IMR-90 (cell line): ENCODE results near the gene PCSK2. TPM values are rescaled to one million over a fixed set of nuclear protein-coding genes. Genes with fewer than 3 reads are reported as not detected.
A peak's percentile ranks its signal among the peaks of the same experiment; 100 is the strongest.

Experiments
- ATAC-seq: fragments of 200-7000 bp; cut with Tn5 transposase; 2 replicates; pipeline ENCODE4 v1.9.1; 2020; ENCODE audit warnings: low read depth, mild to moderate bottlenecking, moderate library complexity
- BruUV-seq: library from RNA; stranded (reverse); fragments of 400-500 nt; replicated peaks from 2 replicates; lab custom pipeline; 2021; lab: Mats Ljungman, UMichigan
- CTCF ChIA-PET: fragments of 300-600 bp; formaldehyde crosslinking; extraction: SDS; loops from one replicate; lab custom pipeline; 2021; ENCODE audit warnings: antibody characterized with exemption; lab: Yijun Ruan, JAX
- POLR2A ChIA-PET: fragments of 300-600 bp; sonication (Branson Sonifier 250); formaldehyde crosslinking; loops from one replicate; lab custom pipeline; 2022; ENCODE audit warnings: antibody characterized with exemption; ENCODE audit not compliant: unreplicated experiment; lab: Charles Lee
- DNase-seq: peaks from one replicate; pipeline ENCODE4 v3.0.0; 2013
- H2AFZ ChIP-seq: replicated peaks from 2 replicates; pipeline ENCODE3; 2013; ENCODE audit warnings: low read length, mild to moderate bottlenecking; ENCODE audit not compliant: poor library complexity
- H2AK5ac ChIP-seq: 2 replicates; pipeline ENCODE4 v1.6.1; 2013; ENCODE audit warnings: low read depth, low read length, inconsistent platforms
- H2AK9ac ChIP-seq: replicated peaks from 2 replicates; pipeline ENCODE3; 2013; ENCODE audit warnings: mild to moderate bottlenecking, low read depth, low read length, moderate library complexity; ENCODE audit not compliant: poor library complexity
- H2BK120ac ChIP-seq: 2 replicates; pipeline ENCODE4 v1.6.1; 2013; ENCODE audit warnings: low read depth, low read length, inconsistent platforms
- H2BK15ac ChIP-seq: 3 replicates; pipeline ENCODE4 v1.6.1; 2013; ENCODE audit warnings: low read depth, low read length, inconsistent platforms
- H2BK20ac ChIP-seq: 2 replicates; pipeline ENCODE4 v1.6.1; 2013; ENCODE audit warnings: low read depth, mild to moderate bottlenecking, inconsistent platforms, low read length, moderate library complexity
- H2BK5ac ChIP-seq: 2 replicates; pipeline ENCODE4 v1.6.1; 2013; ENCODE audit warnings: mild to moderate bottlenecking, low read depth, low read length, inconsistent platforms; ENCODE audit not compliant: poor library complexity, severe bottlenecking
- H3K14ac ChIP-seq: replicated peaks from 2 replicates; pipeline ENCODE4 v1.6.1; 2013; ENCODE audit warnings: low read depth, low read length, inconsistent platforms
- H3K18ac ChIP-seq: 2 replicates; pipeline ENCODE4 v1.6.1; 2013; ENCODE audit warnings: low read depth, low read length, control low read depth
- H3K23ac ChIP-seq: 2 replicates; pipeline ENCODE4 v1.6.1; 2013; ENCODE audit warnings: low read depth, low read length, inconsistent platforms
- H3K27ac ChIP-seq: 2 replicates; pipeline ENCODE4 v1.5.1; 2013; ENCODE audit warnings: mild to moderate bottlenecking, control low read depth, low read length; ENCODE audit not compliant: insufficient read depth
- H3K27me3 ChIP-seq: 2 replicates; pipeline ENCODE4 v1.6.1; 2013; ENCODE audit warnings: low read length; ENCODE audit not compliant: control insufficient read depth, insufficient read depth
- H3K36me3 ChIP-seq: 2 replicates; pipeline ENCODE4 v1.6.1; 2013; ENCODE audit warnings: low read length, mixed read lengths; ENCODE audit not compliant: control insufficient read depth, insufficient read depth
- H3K4ac ChIP-seq: 2 replicates; pipeline ENCODE4 v1.6.1; 2013; ENCODE audit warnings: low read depth, low read length, inconsistent platforms
- H3K4me1 ChIP-seq: 2 replicates; pipeline ENCODE4 v1.6.1; 2013; ENCODE audit warnings: low read length, mixed read lengths; ENCODE audit not compliant: control insufficient read depth, insufficient read depth
- H3K4me2 ChIP-seq: 2 replicates; pipeline ENCODE4 v1.6.1; 2013; ENCODE audit warnings: low read depth, mild to moderate bottlenecking, control low read depth, low read length, moderate library complexity
- H3K4me3 ChIP-seq: 2 replicates; pipeline ENCODE4 v1.5.1; 2013; ENCODE audit warnings: low read depth, mild to moderate bottlenecking, control low read depth, low read length, moderate library complexity; ENCODE audit not compliant: insufficient read depth
- H3K56ac ChIP-seq: 2 replicates; pipeline ENCODE4 v1.6.1; 2013; ENCODE audit warnings: low read length, inconsistent platforms; ENCODE audit not compliant: insufficient read depth; ENCODE audit errors: extremely low read depth
- H3K79me1 ChIP-seq, 2 experiments: 2 replicates each; pipeline ENCODE4 v1.6.1; 2013; ENCODE audit warnings: low read length in 2 of 2, inconsistent platforms in 1 of 2, low read depth in 1 of 2
- H3K9ac ChIP-seq: 2 replicates; pipeline ENCODE4 v1.6.1; 2013; ENCODE audit warnings: low read depth, low read length, control low read depth
- H3K9me1 ChIP-seq: 2 replicates; pipeline ENCODE4 v1.6.1; 2013; ENCODE audit warnings: low read length, inconsistent platforms; ENCODE audit not compliant: insufficient read depth
- H3K9me3 ChIP-seq: 2 replicates; pipeline ENCODE4 v1.6.1; 2013; ENCODE audit warnings: low read length; ENCODE audit not compliant: control insufficient read depth, insufficient read depth
- H4K20me1 ChIP-seq: 2 replicates; pipeline ENCODE4 v1.6.1; 2013; ENCODE audit warnings: low read length, inconsistent platforms; ENCODE audit not compliant: insufficient read depth
- H4K5ac ChIP-seq: 2 replicates; pipeline ENCODE4 v1.6.1; 2013; ENCODE audit warnings: mild to moderate bottlenecking, low read depth, low read length, control low read depth
- H4K8ac ChIP-seq, 2 experiments: 2 replicates each; pipeline ENCODE4 v1.6.1; 2013; ENCODE audit warnings: low read depth in 2 of 2, low read length in 2 of 2, control low read depth in 1 of 2, inconsistent platforms in 1 of 2
- H4K91ac ChIP-seq: 2 replicates; pipeline ENCODE4 v1.6.1; 2013; ENCODE audit warnings: low read depth, low read length, inconsistent platforms; ENCODE audit not compliant: insufficient read depth
- ELK1 ChIP-seq: fragments of 150-350 bp; IDR thresholded peaks from 2 replicates; pipeline ENCODE4 v1.6.1; 2016; ENCODE audit warnings: low read depth, mild to moderate bottlenecking, low read length, moderate library complexity, borderline replicate concordance
- FOS ChIP-seq: fragments of 150-350 bp; IDR thresholded peaks from 2 replicates; pipeline ENCODE4 v1.6.1; 2016; ENCODE audit warnings: low read depth, low read length
- MAFK ChIP-seq: IDR thresholded peaks from 2 replicates; pipeline ENCODE4 v1.6.1; 2012; ENCODE audit warnings: low read depth, low read length, improper control_type of control experiment
- NFE2L2 ChIP-seq: fragments of 150-350 bp; IDR thresholded peaks from 2 replicates; pipeline ENCODE4 v1.6.1; 2016; ENCODE audit warnings: low read depth, mild to moderate bottlenecking, low read length
- WGBS, 2 experiments: methylation state at CpG; one replicate each; pipeline versions ENCODE4 v1.1.5 to v1.1.7; 2013; ENCODE audit warnings: missing lambda C conversion rate in 2 of 2; ENCODE audit not compliant: insufficient read length in 1 of 2; ENCODE audit errors: extremely low coverage in 2 of 2; 5-methylcytosine and 5-hydroxymethylcytosine counted together
- dilution Hi-C: fragments of 300-500 bp; cut with HindIII; formaldehyde crosslinking; loops from one replicate; pipeline ENCODE4 v1.14.3; 2018; ENCODE audit warnings: low sequenced_read_pairs; ENCODE audit not compliant: unreplicated experiment
- in situ Hi-C: fragments of 300-500 bp; cut with MboI; formaldehyde crosslinking; loops from 3 replicates; pipeline ENCODE4 v1.14.3; 2019; ENCODE audit warnings: low sequenced_read_pairs, inconsistent platforms, mixed read lengths
- intact Hi-C: fragments of 100-400 bp; cut with micrococcal nuclease; formaldehyde crosslinking; loops from 2 replicates; pipeline ENCODE4 v1.10.0; 2022
- polyA plus RNA-seq, 3 experiments: library from polyadenylated mRNA; depleted of rRNA; stranded (reverse); fragments of >200 nt; gene quantifications; 2 replicates each; pipeline ENCODE4 v1.2.3, GENCODE V29; 2012; ENCODE audit warnings: low replicate concordance in 1 of 3
- total RNA-seq: library from RNA; depleted of rRNA; stranded (reverse); fragments of >200 nt; gene quantifications from 2 replicates; pipeline ENCODE4 v1.2.3, GENCODE V29; 2012

The PCSK2 gene
- total and polyA plus RNA-seq, 2 of the 4 experiments (the other 2 are of a cell fraction): not detected

- Histone ChIP-seq H3K9ac (no peak overlapping the region), H3K27me3 (peaks cover 5% of the 10 kb centered on the region; the same call in 1 of the 2 replicates), H3K9me3 (no peaks in the 10 kb centered on the region), H2AK9ac (no peak overlapping the region), H4K91ac (no peak overlapping the region), H4K8ac (no peak overlapping the region), H2BK5ac (no peak overlapping the region), H3K36me3 (no peaks in the 10 kb centered on the region), H2BK15ac (no peak overlapping the region), H3K79me1 (no peaks in the 10 kb centered on the region), H3K9me1 (no peaks in the 10 kb centered on the region), H3K4me2 (no peak overlapping the region), H4K5ac (no peak overlapping the region), H3K56ac (no peak overlapping the region), H3K4me3 (no peak overlapping the region), H3K18ac (no peak overlapping the region), H3K14ac (no peak overlapping the region), H3K27ac (no peak overlapping the region), H4K20me1 (no peaks in the 10 kb centered on the region), H3K23ac (no peak overlapping the region), H2BK20ac (no peak overlapping the region), H2BK120ac (no peak overlapping the region), H2AFZ (no peak overlapping the region), H3K4me1 (no peaks in the 10 kb centered on the region), H3K4ac (no peak overlapping the region), H2AK5ac (no peak overlapping the region)
- no peak for DNase-seq
- no peak for TF ChIP-seq NFE2L2
- no peak for TF ChIP-seq FOS
- no peak for TF ChIP-seq ELK1
- peak; percentile 94 for TF ChIP-seq MAFK
- WGBS, 2 experiments: no CpG with 5 or more reads among the region's 5 CpGs
- ATAC-seq: no peak
- no TSS peak for BruUV-seq
- ChIA-PET CTCF (no interaction called here), POLR2A (no interaction called here)
- dilution Hi-C loops: no loop called here
- intact Hi-C loops: no loop called here
- in situ Hi-C loops: no loop called here
Observed at GRCh38 chr20:17525132-17525531, 298.3 kb downstream of the PCSK2 start.
